Mesendoderm (in vitro differentiated cells): ENCODE measurements around the gene SLMAP.

Source experiments
- DNase-seq: peaks from one replicate; pipeline ENCODE4 v3.0.0; 2013
- H2AK5ac ChIP-seq: 2 replicates; pipeline ENCODE4 v1.6.1; 2013; ENCODE audit warnings: low read length, inconsistent platforms
- H2BK120ac ChIP-seq: 2 replicates; pipeline ENCODE4 v1.6.1; 2013; ENCODE audit warnings: low read depth, mild to moderate bottlenecking, low read length, moderate library complexity, mixed read lengths
- H2BK15ac ChIP-seq: replicated peaks from 2 replicates; pipeline ENCODE4 v1.6.1; 2013; ENCODE audit warnings: low read depth, mild to moderate bottlenecking, moderate library complexity
- H2BK5ac ChIP-seq: 2 replicates; pipeline ENCODE4 v1.6.1; 2013; ENCODE audit warnings: low read length, inconsistent platforms
- H3K18ac ChIP-seq: 2 replicates; pipeline ENCODE4 v1.6.1; 2013; ENCODE audit warnings: mild to moderate bottlenecking, low read length, mixed read lengths
- H3K23ac ChIP-seq: one replicate; pipeline ENCODE4 v1.6.1; 2013; ENCODE audit warnings: low read length
- H3K27ac ChIP-seq: 2 replicates; pipeline ENCODE4 v1.5.1; 2013; ENCODE audit warnings: low read depth, mild to moderate bottlenecking, inconsistent platforms, low read length, moderate library complexity
- H3K27me3 ChIP-seq: 2 replicates; pipeline ENCODE4 v1.6.1; 2013; ENCODE audit warnings: low read length, control low read depth, mild to moderate bottlenecking, inconsistent platforms; ENCODE audit not compliant: insufficient read depth, poor library complexity
- H3K36me3 ChIP-seq: 2 replicates; pipeline ENCODE4 v1.6.1; 2013; ENCODE audit warnings: low read length, inconsistent platforms; ENCODE audit not compliant: control insufficient read depth, insufficient read depth
- H3K4ac ChIP-seq: one replicate; pipeline ENCODE4 v1.6.1; 2013; ENCODE audit warnings: low read depth, mild to moderate bottlenecking, low read length, moderate library complexity
- H3K4me1 ChIP-seq: 2 replicates; pipeline ENCODE4 v1.6.1; 2013; ENCODE audit warnings: low read depth, low read length, inconsistent platforms; ENCODE audit not compliant: control insufficient read depth
- H3K4me2 ChIP-seq: 2 replicates; pipeline ENCODE4 v1.6.1; 2013; ENCODE audit warnings: low read length
- H3K4me3 ChIP-seq: 2 replicates; pipeline ENCODE4 v1.5.1; 2013; ENCODE audit warnings: mild to moderate bottlenecking, low read length
- H3K56ac ChIP-seq: one replicate; pipeline ENCODE4 v1.6.1; 2013; ENCODE audit warnings: low read length
- H3K79me1 ChIP-seq: 2 replicates; pipeline ENCODE4 v1.6.1; 2013; ENCODE audit warnings: low read length, inconsistent platforms
- H3K79me2 ChIP-seq: 2 replicates; pipeline ENCODE4 v1.6.1; 2013; ENCODE audit warnings: mild to moderate bottlenecking, low read length; ENCODE audit not compliant: control insufficient read depth, insufficient read depth
- H3K9ac ChIP-seq: 2 replicates; pipeline ENCODE4 v1.6.1; 2013; ENCODE audit warnings: low read length, inconsistent platforms
- H4K5ac ChIP-seq: one replicate; pipeline ENCODE4 v1.6.1; 2013; ENCODE audit warnings: low read length
- H4K8ac ChIP-seq: one replicate; pipeline ENCODE4 v1.6.1; 2013; ENCODE audit warnings: low read depth, mild to moderate bottlenecking, control low read depth, low read length, moderate library complexity
- WGBS: extraction: QIAGEN DNeasy Blood & Tissue Kit; methylation state at CpG from one replicate; pipeline ENCODE4 v1.1.7; 2013; ENCODE audit warnings: low lambda C conversion rate, missing lambda C conversion rate; ENCODE audit not compliant: insufficient coverage; ENCODE audit errors: extremely low coverage; 5-methylcytosine and 5-hydroxymethylcytosine counted together

Gene SLMAP

DNA sequence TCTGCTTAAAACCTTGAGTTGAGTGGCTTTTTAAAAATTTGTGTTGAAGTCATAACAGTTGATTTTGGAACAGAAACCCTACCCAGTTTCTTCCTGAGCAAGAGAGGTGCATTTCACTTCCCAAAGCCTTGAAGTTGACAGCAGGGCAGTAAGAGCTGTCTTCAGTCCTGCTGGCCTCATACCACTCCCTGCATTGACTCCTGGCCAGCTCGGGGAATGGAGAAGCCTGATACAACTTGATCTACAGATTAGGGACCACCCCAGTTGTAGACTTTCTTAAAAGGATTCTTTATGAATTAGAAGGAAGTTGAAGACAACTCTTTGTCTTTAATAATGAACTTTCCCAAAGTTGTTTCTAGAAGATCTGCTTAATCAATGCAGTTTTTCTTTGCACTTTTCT lies 161.5 kb downstream of the SLMAP start:
- no peak overlapping the region for H2BK5ac ChIP-seq
- H3K27ac ChIP-seq = no peak overlapping the region
- no peak overlapping the region for H3K23ac ChIP-seq
- H3K4me3 ChIP-seq = no peak overlapping the region
- no peaks in the 10 kb centered on the region for H3K79me2 ChIP-seq
- DNase-seq = no peak
- H3K18ac ChIP-seq = no peak overlapping the region
- no peak overlapping the region for H4K8ac ChIP-seq
- peaks cover 2% of the 10 kb centered on the region for H3K36me3 ChIP-seq
- no peak overlapping the region for H3K9ac ChIP-seq
- H2BK120ac ChIP-seq = no peak overlapping the region
- H3K79me1 ChIP-seq = no peaks in the 10 kb centered on the region
- no CpG with 5 or more reads among the region's 1 CpG for WGBS
- no peak overlapping the region for H2BK15ac ChIP-seq
- H3K4ac ChIP-seq = no peak overlapping the region
- H3K4me2 ChIP-seq = no peak overlapping the region
- no peak overlapping the region for H3K56ac ChIP-seq
- no peak overlapping the region for H2AK5ac ChIP-seq
- H3K4me1 ChIP-seq = no peaks in the 10 kb centered on the region
- no peak overlapping the region for H4K5ac ChIP-seq
- H3K27me3 ChIP-seq = no peaks in the 10 kb centered on the region

DNA sequence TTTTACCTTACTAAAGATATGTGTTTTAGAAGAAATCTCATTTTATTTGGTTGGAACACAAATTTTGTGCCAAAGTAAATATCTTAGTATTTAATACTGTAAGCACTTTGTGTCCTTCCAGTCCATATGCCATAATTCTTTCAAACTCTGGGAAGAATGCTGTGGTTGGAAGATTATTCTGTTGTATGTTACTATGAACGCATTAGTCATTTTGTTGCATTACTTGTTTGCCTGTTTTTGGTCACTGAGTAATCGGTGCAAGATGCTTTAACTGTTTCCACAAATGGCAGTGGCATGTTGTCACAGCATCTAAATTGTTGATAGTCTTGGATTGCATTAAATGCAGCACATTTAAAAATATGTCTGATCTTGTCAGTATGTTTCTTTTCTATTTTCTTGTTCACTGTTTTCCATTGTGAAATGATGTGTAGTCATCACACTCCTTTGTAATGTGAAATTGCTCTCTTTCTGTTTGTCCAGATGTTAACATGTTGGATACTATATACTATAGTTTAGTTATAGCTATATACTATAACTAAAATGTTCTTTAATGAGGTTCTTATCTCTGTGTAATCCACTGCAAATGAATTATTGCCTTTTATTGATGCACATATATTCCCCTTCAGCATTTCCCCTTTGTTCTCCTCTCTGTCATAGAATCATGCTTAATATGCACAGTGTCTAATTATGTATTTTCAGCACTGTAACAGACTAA lies 162.2 kb downstream of the SLMAP start:
- no peak for DNase-seq
- H2BK5ac ChIP-seq = no peak overlapping the region
- H2BK120ac ChIP-seq = no peak overlapping the region
- H2AK5ac ChIP-seq = no peak overlapping the region
- H3K18ac ChIP-seq = no peak overlapping the region
- H3K27me3 ChIP-seq = no peaks in the 10 kb centered on the region
- H3K4me2 ChIP-seq = no peak overlapping the region
- H3K56ac ChIP-seq = no peak overlapping the region
- H3K27ac ChIP-seq = no peak overlapping the region
- no CpG with 5 or more reads among the region's 2 CpGs for WGBS
- H3K4ac ChIP-seq = no peak overlapping the region
- no peaks in the 10 kb centered on the region for H3K4me1 ChIP-seq
- H3K9ac ChIP-seq = no peak overlapping the region
- no peak overlapping the region for H2BK15ac ChIP-seq
- H3K79me1 ChIP-seq = no peaks in the 10 kb centered on the region
- H4K8ac ChIP-seq = no peak overlapping the region
- H3K4me3 ChIP-seq = no peak overlapping the region
- H3K79me2 ChIP-seq = no peaks in the 10 kb centered on the region
- H4K5ac ChIP-seq = no peak overlapping the region
- H3K23ac ChIP-seq = no peak overlapping the region
- peaks cover 2% of the 10 kb centered on the region for H3K36me3 ChIP-seq

DNA sequence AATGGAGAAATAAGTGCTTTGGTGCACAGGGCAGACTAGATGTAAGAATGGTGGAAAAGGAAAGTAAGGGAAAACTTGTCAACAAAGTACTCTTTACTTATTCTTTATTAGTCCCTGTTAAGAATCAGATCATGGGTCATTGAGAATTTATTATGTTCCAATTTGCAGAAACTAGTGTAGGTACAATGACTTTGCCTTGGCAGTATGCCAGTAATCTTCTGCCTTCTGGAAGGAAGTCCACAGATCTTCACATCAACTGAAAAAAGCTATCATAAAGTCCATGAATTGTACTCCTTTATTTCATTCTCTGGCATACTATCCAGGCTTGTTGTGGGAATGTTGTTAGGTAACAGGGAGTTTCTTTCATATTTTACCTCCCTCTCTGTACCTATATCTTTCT lies 163.9 kb downstream of the SLMAP start:
- no peaks in the 10 kb centered on the region for H3K4me1 ChIP-seq

DNA sequence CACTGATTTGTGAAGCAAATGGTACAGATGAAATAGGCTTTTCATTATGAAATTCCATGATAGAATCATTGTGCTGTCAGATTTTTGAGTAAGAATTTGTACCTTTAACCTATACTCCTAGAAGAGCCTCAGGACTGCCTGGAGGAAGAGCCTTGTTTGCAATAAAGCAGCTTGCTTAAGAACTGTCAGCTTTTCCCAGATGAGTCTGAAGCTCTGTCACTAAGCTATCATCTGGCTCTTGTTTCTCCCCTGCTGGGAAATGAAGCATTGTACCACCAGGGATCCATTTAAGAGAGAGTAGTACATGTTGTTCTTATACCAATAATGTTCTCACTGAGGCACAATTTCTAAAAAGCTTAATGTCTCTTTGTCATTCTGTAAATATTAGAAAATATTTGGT lies 167.0 kb downstream of the SLMAP start:
- no peak overlapping the region for H4K8ac ChIP-seq
- H3K23ac ChIP-seq = no peak overlapping the region
- no peaks in the 10 kb centered on the region for H3K79me2 ChIP-seq
- no peaks in the 10 kb centered on the region for H3K36me3 ChIP-seq
- no peaks in the 10 kb centered on the region for H3K27me3 ChIP-seq
- no peak for DNase-seq
- no peak overlapping the region for H3K4ac ChIP-seq
- H2BK15ac ChIP-seq = no peak overlapping the region
- H4K5ac ChIP-seq = no peak overlapping the region
- H3K4me1 ChIP-seq = no peaks in the 10 kb centered on the region
- H2BK120ac ChIP-seq = no peak overlapping the region
- no peak overlapping the region for H3K4me2 ChIP-seq
- no peak overlapping the region for H3K18ac ChIP-seq
- H3K56ac ChIP-seq = no peak overlapping the region
- no peak overlapping the region for H3K4me3 ChIP-seq
- H2AK5ac ChIP-seq = no peak overlapping the region
- no peaks in the 10 kb centered on the region for H3K79me1 ChIP-seq
- H3K9ac ChIP-seq = no peak overlapping the region
- no peak overlapping the region for H2BK5ac ChIP-seq
- H3K27ac ChIP-seq = no peak overlapping the region

More for the DNA sequence above, 163.9 kb downstream of the SLMAP start:
- no peak overlapping the region for H2AK5ac ChIP-seq
- H2BK120ac ChIP-seq = no peak overlapping the region
- no peaks in the 10 kb centered on the region for H3K79me1 ChIP-seq
- no peaks in the 10 kb centered on the region for H3K79me2 ChIP-seq
- H3K9ac ChIP-seq = no peak overlapping the region
- no peak overlapping the region for H3K18ac ChIP-seq
- H3K4me3 ChIP-seq = no peak overlapping the region
- no peak overlapping the region for H3K23ac ChIP-seq
- no peak overlapping the region for H2BK15ac ChIP-seq
- no peaks in the 10 kb centered on the region for H3K27me3 ChIP-seq
- no peak overlapping the region for H3K4me2 ChIP-seq
- no peak overlapping the region for H3K27ac ChIP-seq
- DNase-seq = no peak
- H3K36me3 ChIP-seq = peaks cover 2% of the 10 kb centered on the region
- H3K56ac ChIP-seq = no peak overlapping the region
- H3K4ac ChIP-seq = no peak overlapping the region
- H4K5ac ChIP-seq = no peak overlapping the region
- H4K8ac ChIP-seq = no peak overlapping the region
- H2BK5ac ChIP-seq = no peak overlapping the region

DNA sequence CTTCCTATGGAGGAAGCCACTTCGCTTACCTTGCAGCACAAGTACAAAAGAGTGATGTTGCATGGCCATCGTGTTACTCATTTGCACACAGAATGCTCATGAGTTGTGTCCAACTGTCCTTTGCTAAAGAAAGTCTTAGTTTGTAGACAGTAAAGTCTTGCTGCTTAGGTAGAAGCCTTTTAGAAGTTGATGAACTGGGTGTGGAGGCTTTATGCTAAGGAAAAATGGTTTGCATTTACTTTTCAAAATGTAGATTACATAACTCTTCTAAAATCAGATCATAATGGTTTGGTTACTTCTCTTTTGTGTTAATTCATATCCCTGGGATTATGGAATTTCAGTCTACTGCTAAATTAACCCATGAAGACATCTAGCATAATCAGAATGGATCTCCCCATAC lies 167.6 kb downstream of the SLMAP start:
- Histone ChIP-seq H3K4me3 (no peak overlapping the region), H3K4me1 (no peaks in the 10 kb centered on the region), H3K27me3 (no peaks in the 10 kb centered on the region), H3K23ac (no peak overlapping the region), H4K8ac (no peak overlapping the region), H4K5ac (no peak overlapping the region), H3K36me3 (no peaks in the 10 kb centered on the region), H2BK5ac (no peak overlapping the region), H3K4ac (no peak overlapping the region), H2AK5ac (no peak overlapping the region), H3K79me1 (no peaks in the 10 kb centered on the region), H3K4me2 (no peak overlapping the region), H2BK120ac (no peak overlapping the region), H3K18ac (no peak overlapping the region), H2BK15ac (no peak overlapping the region), H3K9ac (no peak overlapping the region), H3K27ac (no peak overlapping the region), H3K56ac (no peak overlapping the region), H3K79me2 (no peaks in the 10 kb centered on the region)
- WGBS = no CpG with 5 or more reads among the region's 2 CpGs
- no peak for DNase-seq

DNA sequence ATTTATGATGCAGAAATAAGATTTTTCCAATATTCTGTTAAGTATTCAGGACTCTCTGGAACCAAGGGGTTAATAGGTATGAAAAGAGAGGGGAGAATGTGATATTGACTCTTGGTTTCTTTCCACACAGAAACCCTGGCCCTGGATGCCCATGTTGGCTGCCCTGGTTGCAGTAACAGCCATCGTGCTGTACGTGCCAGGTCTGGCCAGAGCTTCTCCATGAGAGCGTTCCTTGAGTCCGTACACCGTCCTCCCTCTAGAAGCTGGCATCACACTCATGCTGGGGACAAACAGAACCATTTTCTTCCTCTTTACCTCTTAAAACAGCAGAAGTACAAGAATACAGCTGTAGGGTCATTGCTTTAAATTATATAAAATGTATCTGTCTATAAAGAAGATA lies 171.1 kb downstream of the SLMAP start:
- Histone ChIP-seq H3K18ac (no peak overlapping the region), H3K9ac (no peak overlapping the region), H3K27ac (no peak overlapping the region), H4K5ac (no peak overlapping the region), H3K4ac (no peak overlapping the region), H3K4me2 (no peak overlapping the region), H2BK15ac (no peak overlapping the region), H2BK120ac (no peak overlapping the region), H2BK5ac (no peak overlapping the region), H3K56ac (no peak overlapping the region), H3K4me3 (no peak overlapping the region), H3K79me1 (no peaks in the 10 kb centered on the region), H3K27me3 (no peaks in the 10 kb centered on the region), H3K79me2 (no peaks in the 10 kb centered on the region), H2AK5ac (no peak overlapping the region), H3K4me1 (no peaks in the 10 kb centered on the region), H3K36me3 (no peaks in the 10 kb centered on the region), H4K8ac (no peak overlapping the region), H3K23ac (no peak overlapping the region)
- no CpG with 5 or more reads among the region's 5 CpGs for WGBS
- no peak for DNase-seq
